ENCODE results near the gene OR4D10.

DNA sequence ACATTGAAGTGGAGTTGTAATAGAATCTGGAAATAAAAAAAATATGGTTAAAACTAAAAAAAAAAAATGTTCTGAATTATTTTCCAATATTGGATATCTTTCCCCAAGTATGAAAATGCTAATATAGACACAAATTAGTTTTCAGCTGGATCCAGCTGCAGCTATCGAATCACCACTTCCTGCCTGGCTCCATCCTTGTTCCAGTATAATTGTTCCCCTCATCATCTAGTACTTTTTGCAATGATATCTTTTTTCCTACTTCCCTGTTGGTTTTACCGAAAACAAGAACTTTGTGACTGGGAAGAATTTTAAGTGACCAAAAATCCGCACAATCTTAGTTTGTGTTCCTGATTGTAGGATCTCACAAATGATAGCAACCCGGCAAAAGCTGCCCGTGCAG is 47.6 kb downstream of the OR4D10 start:
- TF ChIP-seq CTCF (IDR thresholded peaks at IDR 0.05): no peak
- no peak for TF ChIP-seq EZH2 (IDR thresholded peaks at IDR 0.05)
